NT2/D1 (cell line): ENCODE results near the gene STK32B.

Source experiments
- YY1 ChIP-seq: IDR thresholded peaks from 2 replicates; pipeline ENCODE4 v1.6.1; 2011; ENCODE audit not compliant: insufficient read length, insufficient read depth
- ZNF274 ChIP-seq: IDR thresholded peaks from 2 replicates; pipeline ENCODE4 v1.6.1; 2011; ENCODE audit warnings: mild to moderate bottlenecking, low read depth, low read length

- no peak for TF ChIP-seq ZNF274
- no peak for TF ChIP-seq YY1
Measured at GRCh38 chr4:5370286-5370685, 319.0 kb downstream of the STK32B start.
